Stomach (tissue), 4 donors: ENCODE data around the gene ZC3H12C.

Experiments used
- CTCF ChIP-seq, 7 experiments: fragments of 450-650 bp in 4 of 7; fragments of 200-600 bp in 3 of 7; sonication (generic) in 3 of 7; IDR thresholded peaks; one replicate each; pipeline ENCODE4 v1.5.1; 2016 to 2019; ENCODE audit warnings: antibody characterized with exemption in 7 of 7, control low read depth in 2 of 7, mild to moderate bottlenecking in 1 of 7
- POLR2A ChIP-seq, 4 donors: fragments of 450-650 bp; IDR thresholded peaks; one replicate each; pipeline ENCODE4 v1.6.1; 2016; ENCODE audit warnings: antibody characterized with exemption in 4 of 4, control low read depth in 2 of 4, mild to moderate bottlenecking in 1 of 4, moderate library complexity in 1 of 4
- POLR2AphosphoS5 ChIP-seq, 3 donors: sonication (generic); formaldehyde crosslinking; IDR thresholded peaks; one replicate each; pipeline ENCODE4 v1.6.1; 2016; ENCODE audit warnings: antibody characterized with exemption in 3 of 3

- no peak for TF ChIP-seq CTCF (IDR thresholded peaks at IDR 0.05)
- TF ChIP-seq POLR2A (IDR thresholded peaks at IDR 0.05): no peak
- TF ChIP-seq POLR2AphosphoS5 (IDR thresholded peaks at IDR 0.05): no peak
Observed at GRCh38 chr11:110160437-110160836, 67.2 kb downstream of the ZC3H12C start.
